ENCODE measurements around the gene DENND5B.
"Not testable (repeated sequence)": the region's sequence is repeated elsewhere in the genome, so short reads cannot be mapped to it uniquely, and the experiment has no call there.

The DENND5B gene

GRCh38 chr12:31567029-31567428, 23.9 kb downstream of the DENND5B start:
- Histone ChIP-seq H3K36me3 (ENCODE audit: control insufficient read depth, insufficient read depth, low read length) (no peaks in the 10 kb centered on the region), H3K27ac (ENCODE audit: low read depth, low read length) (no peak overlapping the region), H3K4me1 (ENCODE audit: control insufficient read depth, insufficient read depth, low read length) (no peaks in the 10 kb centered on the region)

GRCh38 chr12:31566547-31566946, 24.4 kb downstream of the DENND5B start:
- no peak overlapping the region for H3K9ac ChIP-seq (ENCODE audit: low read length)
- no peak overlapping the region for H3K4me3 ChIP-seq (ENCODE audit: low read length)
- no peaks in the 10 kb centered on the region for H3K36me3 ChIP-seq (ENCODE audit: control insufficient read depth, insufficient read depth, low read length)
- no peaks in the 10 kb centered on the region for H3K27me3 ChIP-seq (ENCODE audit: control insufficient read depth, insufficient read depth, low read length)
- H3K27ac ChIP-seq (ENCODE audit: low read depth, low read length) = no peak overlapping the region
- no peaks in the 10 kb centered on the region for H3K4me1 ChIP-seq (ENCODE audit: control insufficient read depth, insufficient read depth, low read length)

More at GRCh38 chr12:31567029-31567428, 23.9 kb downstream of the DENND5B start:
- H3K4me3 ChIP-seq (ENCODE audit: low read length) = no peak overlapping the region
- no peaks in the 10 kb centered on the region for H3K27me3 ChIP-seq (ENCODE audit: control insufficient read depth, insufficient read depth, low read length)
- H3K9ac ChIP-seq (ENCODE audit: low read length) = no peak overlapping the region

GRCh38 chr12:31562594-31563328, 28.2 kb downstream of the DENND5B start:
- Histone ChIP-seq H3K4me1 (ENCODE audit: control insufficient read depth, insufficient read depth, low read length) (no peaks in the 10 kb centered on the region), H3K4me3 (ENCODE audit: low read length) (no peak overlapping the region), H3K27me3 (ENCODE audit: control insufficient read depth, insufficient read depth, low read length) (no peaks in the 10 kb centered on the region), H3K27ac (ENCODE audit: low read depth, low read length) (no peak overlapping the region), H3K36me3 (ENCODE audit: control insufficient read depth, insufficient read depth, low read length) (no peaks in the 10 kb centered on the region), H3K9ac (ENCODE audit: low read length) (no peak overlapping the region)

- H3K27me3 ChIP-seq (ENCODE audit: control insufficient read depth, insufficient read depth, low read length) = no peaks in the 10 kb centered on the region
- no peak overlapping the region for H3K9ac ChIP-seq (ENCODE audit: low read length)
- no peak overlapping the region for H3K27ac ChIP-seq (ENCODE audit: low read depth, low read length)
- H3K4me3 ChIP-seq (ENCODE audit: low read length) = no peak overlapping the region
- H3K36me3 ChIP-seq (ENCODE audit: control insufficient read depth, insufficient read depth, low read length) = no peaks in the 10 kb centered on the region
- no peaks in the 10 kb centered on the region for H3K4me1 ChIP-seq (ENCODE audit: control insufficient read depth, insufficient read depth, low read length)
Observed at GRCh38 chr12:31560516-31560915, 30.4 kb downstream of the DENND5B start.

- Histone ChIP-seq H3K4me1 (ENCODE audit: control insufficient read depth, insufficient read depth, low read length) (no peaks in the 10 kb centered on the region), H3K9ac (ENCODE audit: low read length) (no peak overlapping the region)
Observed at GRCh38 chr12:31558521-31558920, 32.4 kb downstream of the DENND5B start.

GRCh38 chr12:31557707-31558106, 33.2 kb downstream of the DENND5B start:
- no peak overlapping the region for H3K9ac ChIP-seq (ENCODE audit: low read length)
- H3K27ac ChIP-seq (ENCODE audit: low read depth, low read length) = no peak overlapping the region
- no peaks in the 10 kb centered on the region for H3K27me3 ChIP-seq (ENCODE audit: control insufficient read depth, insufficient read depth, low read length)

More at GRCh38 chr12:31558521-31558920, 32.4 kb downstream of the DENND5B start:
- no peak overlapping the region for H3K27ac ChIP-seq (ENCODE audit: low read depth, low read length)
- no peaks in the 10 kb centered on the region for H3K27me3 ChIP-seq (ENCODE audit: control insufficient read depth, insufficient read depth, low read length)
- no peak overlapping the region for H3K4me3 ChIP-seq (ENCODE audit: low read length)
- H3K36me3 ChIP-seq (ENCODE audit: control insufficient read depth, insufficient read depth, low read length) = no peaks in the 10 kb centered on the region

GRCh38 chr12:31555466-31555865, 35.5 kb downstream of the DENND5B start:
- not testable (repeated sequence) for H3K27me3 ChIP-seq (ENCODE audit: control insufficient read depth, insufficient read depth, low read length); H3K4me1 ChIP-seq (ENCODE audit: control insufficient read depth, insufficient read depth, low read length); H3K4me3 ChIP-seq (ENCODE audit: low read length); H3K36me3 ChIP-seq (ENCODE audit: control insufficient read depth, insufficient read depth, low read length); H3K9ac ChIP-seq (ENCODE audit: low read length); H3K27ac ChIP-seq (ENCODE audit: low read depth, low read length)

More at GRCh38 chr12:31557707-31558106, 33.2 kb downstream of the DENND5B start:
- no peak overlapping the region for H3K4me3 ChIP-seq (ENCODE audit: low read length)
- H3K4me1 ChIP-seq (ENCODE audit: control insufficient read depth, insufficient read depth, low read length) = no peaks in the 10 kb centered on the region
- no peaks in the 10 kb centered on the region for H3K36me3 ChIP-seq (ENCODE audit: control insufficient read depth, insufficient read depth, low read length)

- not testable (repeated sequence) for H3K4me1 ChIP-seq (ENCODE audit: control insufficient read depth, insufficient read depth, low read length); H3K27me3 ChIP-seq (ENCODE audit: control insufficient read depth, insufficient read depth, low read length); H3K36me3 ChIP-seq (ENCODE audit: control insufficient read depth, insufficient read depth, low read length); H3K9ac ChIP-seq (ENCODE audit: low read length); H3K27ac ChIP-seq (ENCODE audit: low read depth, low read length); H3K4me3 ChIP-seq (ENCODE audit: low read length)
Observed at GRCh38 chr12:31550590-31550989, 40.3 kb downstream of the DENND5B start.

- no peaks in the 10 kb centered on the region for H3K36me3 ChIP-seq (ENCODE audit: control insufficient read depth, insufficient read depth, low read length)
- H3K4me3 ChIP-seq (ENCODE audit: low read length) = no peak overlapping the region
- H3K27ac ChIP-seq (ENCODE audit: low read depth, low read length) = no peak overlapping the region
- no peaks in the 10 kb centered on the region for H3K27me3 ChIP-seq (ENCODE audit: control insufficient read depth, insufficient read depth, low read length)
- H3K9ac ChIP-seq (ENCODE audit: low read length) = no peak overlapping the region
- H3K4me1 ChIP-seq (ENCODE audit: control insufficient read depth, insufficient read depth, low read length) = no peaks in the 10 kb centered on the region
Observed at GRCh38 chr12:31536672-31537071, 54.3 kb downstream of the DENND5B start.

GRCh38 chr12:31533470-31533869, 57.5 kb downstream of the DENND5B start:
- no peaks in the 10 kb centered on the region for H3K36me3 ChIP-seq (ENCODE audit: control insufficient read depth, insufficient read depth, low read length)
- H3K4me3 ChIP-seq (ENCODE audit: low read length) = no peak overlapping the region
- H3K4me1 ChIP-seq (ENCODE audit: control insufficient read depth, insufficient read depth, low read length) = no peaks in the 10 kb centered on the region
- H3K9ac ChIP-seq (ENCODE audit: low read length) = no peak overlapping the region
- H3K27ac ChIP-seq (ENCODE audit: low read depth, low read length) = no peak overlapping the region
- H3K27me3 ChIP-seq (ENCODE audit: control insufficient read depth, insufficient read depth, low read length) = no peaks in the 10 kb centered on the region

GRCh38 chr12:31531893-31532292, 59.0 kb downstream of the DENND5B start:
- Histone ChIP-seq H3K36me3 (ENCODE audit: control insufficient read depth, insufficient read depth, low read length) (no peaks in the 10 kb centered on the region), H3K9ac (ENCODE audit: low read length) (no peak overlapping the region), H3K4me1 (ENCODE audit: control insufficient read depth, insufficient read depth, low read length) (no peaks in the 10 kb centered on the region), H3K4me3 (ENCODE audit: low read length) (no peak overlapping the region), H3K27ac (ENCODE audit: low read depth, low read length) (no peak overlapping the region), H3K27me3 (ENCODE audit: control insufficient read depth, insufficient read depth, low read length) (no peaks in the 10 kb centered on the region)

- Histone ChIP-seq H3K4me3 (ENCODE audit: low read length) (no peak overlapping the region), H3K9ac (ENCODE audit: low read length) (no peak overlapping the region), H3K36me3 (ENCODE audit: control insufficient read depth, insufficient read depth, low read length) (no peaks in the 10 kb centered on the region), H3K27me3 (ENCODE audit: control insufficient read depth, insufficient read depth, low read length) (no peaks in the 10 kb centered on the region), H3K27ac (ENCODE audit: low read depth, low read length) (no peak overlapping the region), H3K4me1 (ENCODE audit: control insufficient read depth, insufficient read depth, low read length) (no peaks in the 10 kb centered on the region)
Observed at GRCh38 chr12:31528095-31528494, 62.8 kb downstream of the DENND5B start.

- H3K4me3 ChIP-seq (ENCODE audit: low read length) = no peak overlapping the region
- no peak overlapping the region for H3K27ac ChIP-seq (ENCODE audit: low read depth, low read length)
- no peaks in the 10 kb centered on the region for H3K27me3 ChIP-seq (ENCODE audit: control insufficient read depth, insufficient read depth, low read length)
- no peak overlapping the region for H3K9ac ChIP-seq (ENCODE audit: low read length)
- H3K36me3 ChIP-seq (ENCODE audit: control insufficient read depth, insufficient read depth, low read length) = no peaks in the 10 kb centered on the region
- H3K4me1 ChIP-seq (ENCODE audit: control insufficient read depth, insufficient read depth, low read length) = peaks cover 3% of the 10 kb centered on the region
Observed at GRCh38 chr12:31527083-31527482, 63.9 kb downstream of the DENND5B start.

Data from rectal smooth muscle tissue (tissue), 1 donor.